HUDEP-2 (cell line): ENCODE data around the gene LONRF2.
A peak's percentile ranks its signal among the peaks of the same experiment; 100 is the strongest.

Source experiments
- DNase-seq, 76 experiments: peaks; one replicate each; lab custom pipeline; 2025; ENCODE audit not compliant: unreplicated experiment in 76 of 76; lab: John Stamatoyannopoulos, UW

The LONRF2 gene

GRCh38 chr2:100239486-100240210, 82.7 kb downstream of the LONRF2 start:
- no peak for DNase-seq

- DNase-seq: no peak
Measured at GRCh38 chr2:100238471-100238870, 83.8 kb downstream of the LONRF2 start.

- peak in 1 of 76 experiments; percentile 8 for DNase-seq
Measured at GRCh38 chr2:100237770-100238169, 84.5 kb downstream of the LONRF2 start.

GRCh38 chr2:100237163-100237562, 85.1 kb downstream of the LONRF2 start:
- DNase-seq: no peak

GRCh38 chr2:100236166-100236565, 86.1 kb downstream of the LONRF2 start:
- DNase-seq: no peak

GRCh38 chr2:100235581-100235980, 86.7 kb downstream of the LONRF2 start:
- DNase-seq: no peak

- no peak for DNase-seq
Measured at GRCh38 chr2:100235098-100235497, 87.2 kb downstream of the LONRF2 start.

- no peak for DNase-seq
Measured at GRCh38 chr2:100234141-100234540, 88.2 kb downstream of the LONRF2 start.

GRCh38 chr2:100233061-100233460, 89.2 kb downstream of the LONRF2 start:
- DNase-seq: no peak

- DNase-seq: no peak
Measured at GRCh38 chr2:100230754-100231153, 91.5 kb downstream of the LONRF2 start.

GRCh38 chr2:100228967-100229366, 93.3 kb downstream of the LONRF2 start:
- no peak for DNase-seq

- DNase-seq: no peak
Measured at GRCh38 chr2:100228415-100228814, 93.9 kb downstream of the LONRF2 start.

- no peak for DNase-seq
Measured at GRCh38 chr2:100224988-100225710, 97.2 kb downstream of the LONRF2 start.

GRCh38 chr2:100223502-100223901, 98.8 kb downstream of the LONRF2 start:
- DNase-seq: no peak
